Adrenal gland (tissue), 12 donors: ENCODE data around the gene TSPAN5. TPM values are rescaled to one million over a fixed set of nuclear protein-coding genes. Genes with fewer than 3 reads are reported as not detected.

Source experiments
- DNase-seq, 7 donors: peaks; one replicate each; pipeline ENCODE4 v3.0.0-alpha.2; 2019 to 2020
- H3K27ac ChIP-seq, 5 donors: fragments of 200-600 bp; sonication (generic) in 4 of 5; 1 replicate in 3 of 5; 2 replicates in 2 of 5; pipeline versions ENCODE4 v1.5.1 to v1.8.0; 2016 to 2020; ENCODE audit warnings: mild to moderate bottlenecking in 1 of 5
- H3K27me3 ChIP-seq: fragments of 200-600 bp; 2 replicates; pipeline ENCODE4 v1.8.0; 2021
- H3K36me3 ChIP-seq, 2 donors: fragments of 200-600 bp; replicated peaks in 1 of 2; 1 replicate in 1 of 2; 2 replicates in 1 of 2; pipeline versions ENCODE4 v1.5.1 to v1.8.0; 2018 to 2022
- H3K4me1 ChIP-seq, 2 donors: fragments of 200-600 bp; replicated peaks in 1 of 2; 1 replicate in 1 of 2; 2 replicates in 1 of 2; pipeline versions ENCODE4 v1.5.1 to v1.8.0; 2018 to 2021
- H3K4me3 ChIP-seq, 4 donors: fragments of 200-600 bp; sonication (generic) in 3 of 4; one replicate each; pipeline ENCODE4 v1.5.1; 2016 to 2018
- H3K9me3 ChIP-seq, 3 donors: fragments of 200-600 bp; sonication (generic) in 1 of 3; replicated peaks in 1 of 3; 1 replicate in 2 of 3; 2 replicates in 1 of 3; pipeline versions ENCODE4 v1.5.1 to v1.8.0; 2016 to 2021
- POLR2A ChIP-seq, 2 donors: fragments of 450-650 bp; IDR thresholded peaks; one replicate each; pipeline ENCODE4 v1.6.1; 2017; ENCODE audit warnings: antibody characterized with exemption in 2 of 2, mild to moderate bottlenecking in 2 of 2, moderate library complexity in 1 of 2
- WGBS, 4 donors: extraction: QIAGEN DNeasy Blood & Tissue Kit in 2 of 4; methylation state at CpG; one replicate each; pipeline versions ENCODE4 v1.1.5 to v1.1.7; 2013 to 2017; 5-methylcytosine and 5-hydroxymethylcytosine counted together
- intact Hi-C, 2 donors: fragments of 100-400 bp; cut with DNase I; formaldehyde crosslinking; loops; one replicate each; pipeline versions ENCODE4 v1.14.1 to v1.15.0; 2022 to 2023
- polyA plus RNA-seq, 3 donors: library from polyadenylated mRNA; stranded (reverse); fragments of 200-250 nt in 2 of 3; fragments of 350-450 nt in 1 of 3; fragmentation: Illumina TruSeq in 1 of 3; extraction: RNeasy Lipid Tissue Mini Kit (QIAGEN cat#74804) in 1 of 3; gene quantifications; one replicate each; pipeline ENCODE4 v1.2.3, GENCODE V29; 2013 to 2014
- total RNA-seq, 9 donors: library from RNA; depleted of rRNA in 4 of 9; stranded (reverse); fragments of >200 nt in 4 of 9; fragments of 120-200 nt in 1 of 9; fragmentation: NEBNext Ultra II Directional in 1 of 9; extraction: Animal tissue kit (Norgen Biotek cat#: 25700) in 1 of 9; gene quantifications; one replicate each; pipeline versions ENCODE4 v1.1.0 to v1.2.4, GENCODE V29; 2013 to 2023
- TF ChIP-seq, protein P1 (sequence below), 6 experiments: fragments of 450-650 bp in 4 of 6; fragments of 200-600 bp in 2 of 6; sonication (generic) in 1 of 6; IDR thresholded peaks; 1 replicate in 5 of 6; 2 replicates in 1 of 6; pipeline versions ENCODE4 v1.5.1 to v1.8.0; 2016 to 2021; ENCODE audit warnings: antibody characterized with exemption in 6 of 6, mild to moderate bottlenecking in 2 of 6, moderate library complexity in 1 of 6
- donor health status: healthy with polysubstance abuse.
- donor health status: Bipolar disorder and iron deficiency.
- donor health status: DM: yes; HTN: yes; CAD: no.
- donor health status: DM: no; HTN: no; CAD: no.
- donor health status: DM: no; HTN: no; CAD: no.
- donor health status: DM: yes; HTN: yes; CAD: no.

The TSPAN5 gene
- total and polyA plus RNA-seq, 12 donors = 1.4 to 23.8 (median 2.7) TPM

DNA sequence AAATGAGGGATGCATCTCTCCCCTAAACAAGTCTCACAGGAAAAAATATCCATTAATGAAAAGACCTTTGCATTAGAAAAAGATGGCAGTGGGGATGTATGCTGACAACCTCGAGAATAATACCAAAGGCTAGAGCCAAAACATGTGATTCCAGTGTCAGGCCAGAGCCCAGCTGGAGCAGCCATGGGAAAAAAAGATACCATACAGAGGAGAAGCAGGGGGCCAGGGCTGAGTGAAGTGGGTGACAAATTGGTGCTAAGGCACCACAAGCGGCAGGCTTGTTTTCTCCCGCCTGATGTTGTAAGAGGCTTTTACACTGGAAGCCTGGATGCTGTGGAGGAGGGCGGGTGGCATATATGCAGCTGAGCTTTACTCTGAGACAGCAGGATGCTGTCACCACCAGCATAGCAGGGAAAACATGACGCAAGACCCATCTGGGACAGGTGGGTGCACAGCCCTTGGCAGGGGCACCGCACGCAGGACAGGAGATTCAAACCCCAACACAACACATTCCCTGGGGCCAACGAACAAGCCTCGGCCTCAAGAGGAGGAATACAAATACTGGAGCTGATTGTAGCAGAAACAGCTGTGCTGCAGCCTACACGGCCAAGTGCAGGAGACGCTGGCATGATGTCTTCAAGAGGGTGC, 91.9 kb downstream of the TSPAN5 start:
- Histone ChIP-seq H3K27ac (no peak overlapping the region), H3K36me3 (no peaks in the 10 kb centered on the region), H3K9me3 (no peaks in the 10 kb centered on the region), H3K4me3 (no peak overlapping the region), H3K27me3 (no peaks in the 10 kb centered on the region), H3K4me1 (no peaks in the 10 kb centered on the region)
- WGBS, 4 donors = 75 to 86% (median 80%) methylated on average over 10 to 11 of the region's 11 CpGs
- no peak for DNase-seq
- TF ChIP-seq POLR2A (IDR thresholded peaks at IDR 0.05) = no peak
- TF ChIP-seq, protein P1, sequence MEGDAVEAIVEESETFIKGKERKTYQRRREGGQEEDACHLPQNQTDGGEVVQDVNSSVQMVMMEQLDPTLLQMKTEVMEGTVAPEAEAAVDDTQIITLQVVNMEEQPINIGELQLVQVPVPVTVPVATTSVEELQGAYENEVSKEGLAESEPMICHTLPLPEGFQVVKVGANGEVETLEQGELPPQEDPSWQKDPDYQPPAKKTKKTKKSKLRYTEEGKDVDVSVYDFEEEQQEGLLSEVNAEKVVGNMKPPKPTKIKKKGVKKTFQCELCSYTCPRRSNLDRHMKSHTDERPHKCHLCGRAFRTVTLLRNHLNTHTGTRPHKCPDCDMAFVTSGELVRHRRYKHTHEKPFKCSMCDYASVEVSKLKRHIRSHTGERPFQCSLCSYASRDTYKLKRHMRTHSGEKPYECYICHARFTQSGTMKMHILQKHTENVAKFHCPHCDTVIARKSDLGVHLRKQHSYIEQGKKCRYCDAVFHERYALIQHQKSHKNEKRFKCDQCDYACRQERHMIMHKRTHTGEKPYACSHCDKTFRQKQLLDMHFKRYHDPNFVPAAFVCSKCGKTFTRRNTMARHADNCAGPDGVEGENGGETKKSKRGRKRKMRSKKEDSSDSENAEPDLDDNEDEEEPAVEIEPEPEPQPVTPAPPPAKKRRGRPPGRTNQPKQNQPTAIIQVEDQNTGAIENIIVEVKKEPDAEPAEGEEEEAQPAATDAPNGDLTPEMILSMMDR (IDR thresholded peaks at IDR 0.05) = no peak
- intact Hi-C loops = no loop called here

DNA sequence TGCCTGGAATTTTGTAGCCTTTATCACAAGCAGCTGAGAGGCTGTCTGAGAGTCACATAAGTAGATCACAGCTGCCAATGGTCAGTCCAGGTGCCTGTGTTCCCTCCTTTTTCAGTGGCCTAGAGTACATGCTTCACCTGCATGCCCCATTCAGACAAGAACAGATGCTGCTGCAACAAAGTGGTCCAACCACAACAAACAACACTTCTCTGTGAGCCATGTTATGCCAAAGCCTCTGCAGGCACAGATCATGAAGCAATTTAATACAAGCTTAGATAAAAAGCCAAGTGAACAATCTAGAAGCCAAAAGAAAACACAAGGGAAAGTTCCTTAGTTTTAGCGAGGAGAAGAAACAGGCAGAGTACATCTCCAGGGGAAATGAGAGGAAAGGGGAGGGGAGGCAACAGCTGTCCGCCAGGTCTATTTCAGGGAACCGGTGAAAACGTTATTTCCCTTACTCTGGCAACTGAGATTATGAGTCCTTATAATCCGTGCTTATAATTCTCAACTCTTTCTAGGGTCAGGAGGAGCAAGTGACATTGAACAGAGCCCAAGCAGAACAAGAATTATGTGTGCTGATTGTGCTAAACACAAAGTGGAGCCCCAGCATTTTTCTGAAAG, 92.6 kb downstream of the TSPAN5 start:
- no peaks in the 10 kb centered on the region for H3K9me3 ChIP-seq
- H3K4me1 ChIP-seq = no peaks in the 10 kb centered on the region
- WGBS, 4 donors = 35 to 54% (median 39%) methylated on average over 5 of the region's 5 CpGs
- H3K4me3 ChIP-seq = no peak overlapping the region
- TF ChIP-seq, protein P1 (IDR thresholded peaks at IDR 0.05) = no peak
- TF ChIP-seq POLR2A (IDR thresholded peaks at IDR 0.05) = no peak
- DNase-seq = no peak
- intact Hi-C loops = no loop called here
- H3K27ac ChIP-seq = no peak overlapping the region
- no peaks in the 10 kb centered on the region for H3K27me3 ChIP-seq
- H3K36me3 ChIP-seq = no peaks in the 10 kb centered on the region

DNA sequence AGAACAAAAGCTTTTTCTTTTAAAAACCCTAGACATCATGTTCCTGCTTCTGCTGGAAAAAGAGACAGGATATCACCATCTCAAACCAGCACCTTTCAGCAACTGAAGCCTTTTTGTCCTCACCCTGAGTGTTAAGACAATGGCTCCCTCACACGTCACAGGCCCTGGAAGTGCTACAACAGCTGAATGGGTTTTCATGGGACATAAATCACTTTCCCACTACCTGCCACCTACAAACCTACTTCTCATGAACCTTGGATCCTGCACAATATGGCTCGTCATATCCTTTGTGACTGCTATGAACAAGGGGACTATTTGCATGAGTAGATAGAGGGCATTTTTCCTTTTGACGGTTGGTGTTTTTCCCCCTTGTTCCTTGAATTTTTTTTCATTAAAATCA, 93.6 kb downstream of the TSPAN5 start:
- Histone ChIP-seq H3K4me3 (no peak overlapping the region), H3K27ac (no peak overlapping the region), H3K27me3 (no peaks in the 10 kb centered on the region), H3K9me3 (no peaks in the 10 kb centered on the region), H3K4me1 (no peaks in the 10 kb centered on the region), H3K36me3 (no peaks in the 10 kb centered on the region)
- WGBS, 4 donors = 73 to 83% (median 77%) methylated on average over 3 of the region's 3 CpGs
- DNase-seq = no peak
- TF ChIP-seq, protein P1 (IDR thresholded peaks at IDR 0.05) = no peak
- TF ChIP-seq POLR2A (IDR thresholded peaks at IDR 0.05) = no peak
- intact Hi-C loops = no loop called here

DNA sequence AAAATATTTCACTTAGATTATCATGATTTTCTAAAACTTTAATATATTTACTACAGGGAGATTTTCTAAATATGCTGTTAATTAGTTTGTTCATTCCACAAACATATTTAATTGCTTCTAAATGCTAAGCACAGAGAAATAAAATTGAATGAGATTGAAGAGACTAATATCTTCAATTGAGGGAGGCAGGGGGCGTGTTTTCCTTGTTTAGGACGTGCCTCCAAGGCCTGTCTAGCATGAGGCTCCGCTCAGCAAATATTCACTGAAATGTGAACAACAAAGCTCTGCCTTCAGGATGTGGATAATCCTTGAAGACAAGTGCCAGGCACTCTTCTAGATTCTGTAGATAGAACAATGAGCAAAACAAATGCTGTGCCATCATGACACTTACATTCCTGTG, 98.1 kb downstream of the TSPAN5 start:
- H3K36me3 ChIP-seq = no peaks in the 10 kb centered on the region
- no peak for DNase-seq
- TF ChIP-seq, protein P1 (IDR thresholded peaks at IDR 0.05) = no peak
- no peak overlapping the region for H3K4me3 ChIP-seq
- no peak overlapping the region for H3K27ac ChIP-seq
- WGBS, 4 donors = 72 to 84% (median 79%) methylated on average over 3 of the region's 3 CpGs
- no peaks in the 10 kb centered on the region for H3K27me3 ChIP-seq
- H3K9me3 ChIP-seq = no peaks in the 10 kb centered on the region
- intact Hi-C loops = no loop called here
- H3K4me1 ChIP-seq = no peaks in the 10 kb centered on the region
